GM20431 (cell line): ENCODE measurements around the gene GALNS.
"Not testable (repeated sequence)": the region's sequence is repeated elsewhere in the genome, so short reads cannot be mapped to it uniquely, and the experiment has no call there.

Source experiments
- in situ Hi-C: fragments of 300-500 bp; cut with MseI, MboI; formaldehyde crosslinking; loops from one replicate; pipeline ENCODE4 v1.15.0; 2020; ENCODE audit warnings: low sequenced_read_pairs; ENCODE audit not compliant: unreplicated experiment

GALNS gene

GRCh38 chr16:88777471-88778270 is 79.1 kb downstream of the GALNS start:
- in situ Hi-C loops, result no loop called here

GRCh38 chr16:88775825-88776224 is 80.9 kb downstream of the GALNS start:
- in situ Hi-C loops, result no loop called here

- in situ Hi-C loops, result no loop called here
Observed at GRCh38 chr16:88774544-88775393, 82.0 kb downstream of the GALNS start.

GRCh38 chr16:88773812-88774291 is 82.9 kb downstream of the GALNS start:
- in situ Hi-C loops, result no loop called here

GRCh38 chr16:88772871-88773811 is 83.6 kb downstream of the GALNS start:
- in situ Hi-C loops, result no loop called here

GRCh38 chr16:88771781-88772180 is 85.0 kb downstream of the GALNS start:
- in situ Hi-C loops, result not testable (repeated sequence)

- in situ Hi-C loops, result no loop called here
Observed at GRCh38 chr16:88771294-88771772, 85.4 kb downstream of the GALNS start.

- in situ Hi-C loops, result no loop called here
Observed at GRCh38 chr16:88770461-88771293, 86.1 kb downstream of the GALNS start.

- in situ Hi-C loops, result no loop called here
Observed at GRCh38 chr16:88769617-88770460, 86.9 kb downstream of the GALNS start.

GRCh38 chr16:88768071-88768783 is 88.5 kb downstream of the GALNS start:
- in situ Hi-C loops, result no loop called here

GRCh38 chr16:88767546-88768070 is 89.1 kb downstream of the GALNS start:
- in situ Hi-C loops, result no loop called here

GRCh38 chr16:88766975-88767374 is 89.8 kb downstream of the GALNS start:
- in situ Hi-C loops, result no loop called here

GRCh38 chr16:88764913-88765349 is 91.8 kb downstream of the GALNS start:
- in situ Hi-C loops, result no loop called here

- in situ Hi-C loops, result no loop called here
Observed at GRCh38 chr16:88764080-88764479, 92.7 kb downstream of the GALNS start.
